Activated T-cell treated with anti-CD3 and anti-CD28 coated beads, Interleukin-2, amount 50 U/mL, for 4 hours (primary cell): ENCODE data around the gene CTSS. TPM values are rescaled to one million over a fixed set of nuclear protein-coding genes. Genes with fewer than 3 reads are reported as not detected.
"Not testable (repeated sequence)": the region's sequence is repeated elsewhere in the genome, so short reads cannot be mapped to it uniquely, and the experiment has no call there.

Source experiments
- ATAC-seq, 2 donors: fragments of 200-7000 bp; cut with Tn5 transposase; one replicate each; pipeline ENCODE4 v1.10.0; 2021
- DNase-seq: peaks from one replicate; pipeline ENCODE4 v3.0.0-alpha.2; 2020
- H3K27me3 Mint-ChIP-seq: one replicate; pipeline ENCODE4 v1.8.0; 2021; ENCODE audit warnings: low read depth, mixed read lengths
- H3K36me3 Mint-ChIP-seq: one replicate; pipeline ENCODE4 v1.8.0; 2022; ENCODE audit warnings: mixed read lengths; ENCODE audit not compliant: insufficient read depth
- H3K4me1 Mint-ChIP-seq: one replicate; pipeline ENCODE4 v1.8.0; 2021; ENCODE audit warnings: low read depth, mixed read lengths
- H3K4me3 Mint-ChIP-seq: one replicate; pipeline ENCODE4 v1.8.0; 2021; ENCODE audit warnings: mild to moderate bottlenecking, moderate library complexity, mixed read lengths
- H3K9me3 Mint-ChIP-seq: one replicate; pipeline ENCODE4 v1.8.0; 2021; ENCODE audit warnings: mixed read lengths
- total RNA-seq, 3 donors: library from RNA; stranded (reverse); gene quantifications; one replicate each; pipeline ENCODE4 v1.2.1, GENCODE V29; 2021

Gene CTSS
- total RNA-seq, 3 donors from 2014 or later: 37.3 to 41.2 (median 37.4) TPM

- Mint-ChIP-seq H3K36me3 (peaks cover 9% of the 10 kb centered on the region), H3K27me3 (no peaks in the 10 kb centered on the region), H3K4me1 (no peaks in the 10 kb centered on the region), H3K9me3 (no peaks in the 10 kb centered on the region), H3K4me3 (no peak overlapping the region)
- no peak for ATAC-seq
- DNase-seq: no peak
Observed at GRCh38 chr1:150791585-150791984, 26.0 kb upstream of the CTSS start.

- DNase-seq (no peak), ATAC-seq (no peak)
- Mint-ChIP-seq H3K9me3 (no peaks in the 10 kb centered on the region), H3K4me1 (no peaks in the 10 kb centered on the region), H3K4me3 (no peak overlapping the region), H3K36me3 (no peaks in the 10 kb centered on the region), H3K27me3 (no peaks in the 10 kb centered on the region)
Observed at GRCh38 chr1:150789396-150789795, 23.8 kb upstream of the CTSS start.

GRCh38 chr1:150788946-150789345, 23.4 kb upstream of the CTSS start:
- no peak for ATAC-seq
- no peak for DNase-seq
- H3K4me1 Mint-ChIP-seq: no peaks in the 10 kb centered on the region
- no peaks in the 10 kb centered on the region for H3K9me3 Mint-ChIP-seq
- H3K27me3 Mint-ChIP-seq: no peaks in the 10 kb centered on the region
- H3K4me3 Mint-ChIP-seq: no peak overlapping the region
- no peaks in the 10 kb centered on the region for H3K36me3 Mint-ChIP-seq

GRCh38 chr1:150787455-150787854, 21.9 kb upstream of the CTSS start:
- DNase-seq (no peak), ATAC-seq (no peak)
- Mint-ChIP-seq H3K4me3 (no peak overlapping the region), H3K4me1 (no peaks in the 10 kb centered on the region), H3K27me3 (no peaks in the 10 kb centered on the region), H3K9me3 (no peaks in the 10 kb centered on the region), H3K36me3 (no peaks in the 10 kb centered on the region)

DNA sequence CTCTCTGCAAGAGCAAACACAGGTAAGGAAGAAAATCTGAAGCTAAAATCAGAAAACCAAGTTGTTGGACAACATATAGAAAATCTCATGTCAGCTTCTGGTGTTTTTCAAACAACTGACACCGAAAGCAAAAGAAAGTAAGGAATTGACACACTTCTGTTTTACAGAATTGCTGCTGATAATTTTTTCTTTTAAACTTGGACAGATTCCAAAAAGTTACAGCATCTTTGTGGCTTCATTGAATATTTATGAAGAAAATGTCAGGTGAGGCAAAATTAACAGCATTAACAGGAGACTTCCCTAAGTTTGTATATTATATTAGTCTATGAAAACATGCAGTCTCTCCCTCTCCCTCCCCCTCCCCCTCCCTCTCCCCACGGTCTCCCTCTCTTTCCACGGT, 14.9 kb upstream of the CTSS start:
- Mint-ChIP-seq H3K4me1 (peaks cover 6% of the 10 kb centered on the region), H3K27me3 (no peaks in the 10 kb centered on the region), H3K4me3 (no peak overlapping the region), H3K9me3 (no peaks in the 10 kb centered on the region), H3K36me3 (peaks cover 1% of the 10 kb centered on the region)
- ATAC-seq (no peak), DNase-seq (no peak)

DNA sequence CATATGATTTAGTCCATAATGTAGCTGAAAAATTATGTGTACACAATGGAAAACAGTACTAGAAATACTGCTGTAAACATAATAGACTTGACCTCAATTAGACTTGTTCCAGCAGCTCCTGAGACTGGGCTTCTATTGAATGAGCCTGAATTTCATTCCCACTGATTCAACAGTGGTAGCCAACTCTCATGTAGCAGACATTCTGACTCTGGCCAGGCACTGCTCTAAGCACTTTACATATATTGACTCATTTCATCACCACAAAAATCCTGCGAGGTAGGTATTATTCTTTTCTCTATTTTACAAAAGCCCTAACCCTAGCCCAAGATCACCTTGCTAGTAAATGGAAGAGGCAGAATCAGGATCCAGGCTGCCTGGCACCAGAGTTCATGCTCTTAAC, 12.8 kb upstream of the CTSS start:
- Mint-ChIP-seq H3K36me3 (peaks cover 1% of the 10 kb centered on the region), H3K4me1 (peaks cover 6% of the 10 kb centered on the region), H3K9me3 (no peaks in the 10 kb centered on the region), H3K27me3 (no peaks in the 10 kb centered on the region), H3K4me3 (no peak overlapping the region)
- ATAC-seq: no peak
- DNase-seq: no peak

DNA sequence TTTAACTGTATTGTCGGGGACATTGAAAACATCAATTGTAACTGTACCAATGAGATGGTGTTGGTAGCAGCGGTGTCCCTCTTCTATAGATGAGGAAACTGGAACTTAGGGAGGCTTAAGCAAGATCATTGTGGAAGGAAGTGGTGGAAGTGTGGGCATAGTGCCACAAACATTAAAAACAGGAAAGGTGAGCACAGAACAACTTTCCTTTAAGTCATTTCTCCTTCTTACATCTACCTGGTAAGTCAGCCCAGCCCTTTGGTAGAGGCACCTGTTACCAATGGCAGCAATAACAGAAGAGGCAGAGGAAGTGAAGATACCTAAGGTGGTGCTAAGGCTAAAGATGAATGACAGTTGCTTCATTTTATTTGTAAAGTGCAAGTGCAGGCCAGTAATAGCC, 12.0 kb upstream of the CTSS start:
- Mint-ChIP-seq H3K9me3 (no peaks in the 10 kb centered on the region), H3K27me3 (no peaks in the 10 kb centered on the region), H3K4me1 (peaks cover 6% of the 10 kb centered on the region), H3K36me3 (peaks cover 1% of the 10 kb centered on the region), H3K4me3 (no peak overlapping the region)
- ATAC-seq: no peak
- no peak for DNase-seq

- not testable (repeated sequence) for ATAC-seq, H3K4me3 Mint-ChIP-seq
- peaks cover 12% of the 10 kb centered on the region for H3K4me1 Mint-ChIP-seq
Observed at GRCh38 chr1:150775931-150776505, 10.4 kb upstream of the CTSS start.

DNA sequence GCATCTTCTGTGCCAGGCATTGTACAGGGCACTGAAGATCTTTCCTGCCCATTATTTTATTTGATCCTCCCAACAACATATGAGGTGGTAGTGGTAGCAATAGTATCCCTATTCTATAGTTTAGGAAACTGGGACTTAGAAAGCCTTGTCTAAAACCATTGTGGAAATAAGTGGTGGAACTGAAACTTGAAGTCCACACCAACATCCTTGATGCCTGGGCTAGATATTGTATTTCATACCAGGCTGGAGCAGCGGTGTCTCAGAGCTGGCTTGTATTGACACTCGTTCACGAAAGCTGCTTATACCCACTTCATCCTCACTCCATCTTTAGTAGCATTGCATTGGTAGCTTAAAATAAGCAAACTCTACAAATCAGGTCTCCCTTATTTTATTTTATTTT, 9.7 kb upstream of the CTSS start:
- Mint-ChIP-seq H3K4me1 (peaks cover 19% of the 10 kb centered on the region), H3K27me3 (no peaks in the 10 kb centered on the region), H3K36me3 (peaks cover under 1% of the 10 kb centered on the region), H3K4me3 (no peak overlapping the region), H3K9me3 (no peaks in the 10 kb centered on the region)
- no peak for DNase-seq
- no peak for ATAC-seq

More at GRCh38 chr1:150775931-150776505, 10.4 kb upstream of the CTSS start:
- not testable (repeated sequence) for H3K9me3 Mint-ChIP-seq, H3K36me3 Mint-ChIP-seq, H3K27me3 Mint-ChIP-seq, DNase-seq

GRCh38 chr1:150772326-150772725, 6.7 kb upstream of the CTSS start:
- ATAC-seq: no peak
- H3K4me1 Mint-ChIP-seq: peaks cover 14% of the 10 kb centered on the region

DNA sequence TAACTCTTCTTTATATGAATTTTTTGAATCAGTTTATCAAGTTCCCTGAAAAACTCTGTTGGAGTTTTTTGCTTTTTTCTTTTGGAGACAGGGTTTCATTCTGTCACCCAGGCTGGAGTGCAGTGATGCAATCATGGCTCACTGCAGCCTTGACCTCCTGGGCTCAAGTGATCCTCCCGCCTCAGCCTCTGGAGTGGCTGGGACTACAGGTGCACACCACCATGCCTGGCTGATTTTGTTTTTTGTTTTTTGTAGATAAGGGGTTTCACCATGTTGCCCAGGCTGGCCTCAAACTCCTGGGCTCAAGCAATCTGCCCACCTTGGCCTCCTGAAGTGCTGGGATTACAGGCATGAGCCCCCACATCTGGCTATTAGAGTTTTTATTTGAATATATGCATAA, 2.1 kb upstream of the CTSS start:
- H3K4me3 Mint-ChIP-seq, H3K9me3 Mint-ChIP-seq, H3K27me3 Mint-ChIP-seq, H3K36me3 Mint-ChIP-seq, ATAC-seq, DNase-seq: not testable (repeated sequence)
- H3K4me1 Mint-ChIP-seq: peaks cover 40% of the 10 kb centered on the region

More at GRCh38 chr1:150772326-150772725, 6.7 kb upstream of the CTSS start:
- Mint-ChIP-seq H3K9me3 (no peaks in the 10 kb centered on the region), H3K4me3 (no peak overlapping the region), H3K36me3 (no peaks in the 10 kb centered on the region), H3K27me3 (no peaks in the 10 kb centered on the region)
- no peak for DNase-seq

DNA sequence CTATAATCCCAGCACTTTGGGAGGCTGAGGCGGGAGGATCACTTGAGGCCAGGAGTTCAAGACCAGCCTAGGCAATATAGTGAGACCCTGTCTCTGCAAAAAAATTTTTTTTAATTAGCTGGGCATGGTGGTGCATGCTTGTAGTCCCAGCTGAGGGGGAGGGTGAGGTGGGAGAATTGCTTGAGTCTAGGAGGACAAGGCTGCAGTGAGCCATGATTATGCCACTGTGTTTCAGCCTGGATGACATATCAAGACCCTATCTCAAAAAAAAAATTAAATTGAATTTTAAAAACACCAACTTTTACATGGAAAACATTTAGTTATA, 361 bp upstream of the CTSS start:
- DNase-seq, H3K36me3 Mint-ChIP-seq, ATAC-seq, H3K27me3 Mint-ChIP-seq, H3K9me3 Mint-ChIP-seq: not testable (repeated sequence)
- Mint-ChIP-seq H3K4me1 (peaks cover 43% of the 10 kb centered on the region), H3K4me3 (peak overlapping the region; percentile 97)

DNA sequence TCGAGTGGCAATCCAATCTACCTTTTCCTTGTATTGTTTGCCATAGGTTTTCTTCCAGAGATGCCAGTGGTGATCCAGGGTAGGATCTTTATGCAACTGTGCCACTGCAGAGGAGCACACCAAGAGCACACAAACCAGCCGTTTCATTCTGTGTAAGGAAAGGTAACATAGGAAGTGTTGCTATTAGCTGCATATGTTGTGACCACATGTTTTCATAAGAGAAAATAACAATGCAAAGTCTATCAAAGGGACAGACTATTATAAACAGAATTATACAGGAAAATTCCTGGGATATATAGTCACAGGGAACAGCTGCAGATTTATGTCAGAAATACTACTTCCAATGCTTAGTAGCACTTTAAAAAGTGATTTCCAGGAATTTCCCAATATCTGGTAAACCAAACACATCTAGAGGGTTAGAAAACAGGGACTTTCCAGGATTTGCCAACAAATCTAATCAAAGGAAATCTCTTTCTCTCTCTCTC, 919 bp downstream of the CTSS start:
- no peak for ATAC-seq

GRCh38 chr1:150763018-150763417, 2.6 kb downstream of the CTSS start:
- peak overlapping the region; percentile 16 for H3K4me3 Mint-ChIP-seq
- H3K27me3 Mint-ChIP-seq: no peaks in the 10 kb centered on the region
- DNase-seq (no peak), ATAC-seq (no peak)
- H3K4me1 Mint-ChIP-seq: peaks cover 49% of the 10 kb centered on the region
- H3K9me3 Mint-ChIP-seq: no peaks in the 10 kb centered on the region
- peaks cover 20% of the 10 kb centered on the region for H3K36me3 Mint-ChIP-seq

More for the DNA sequence above, 919 bp downstream of the CTSS start:
- H3K4me1 Mint-ChIP-seq: peaks cover 46% of the 10 kb centered on the region
- no peak for DNase-seq
- H3K9me3 Mint-ChIP-seq: no peaks in the 10 kb centered on the region
- peak overlapping the region; percentile 97 for H3K4me3 Mint-ChIP-seq
- no peaks in the 10 kb centered on the region for H3K27me3 Mint-ChIP-seq
- peaks cover 17% of the 10 kb centered on the region for H3K36me3 Mint-ChIP-seq

DNA sequence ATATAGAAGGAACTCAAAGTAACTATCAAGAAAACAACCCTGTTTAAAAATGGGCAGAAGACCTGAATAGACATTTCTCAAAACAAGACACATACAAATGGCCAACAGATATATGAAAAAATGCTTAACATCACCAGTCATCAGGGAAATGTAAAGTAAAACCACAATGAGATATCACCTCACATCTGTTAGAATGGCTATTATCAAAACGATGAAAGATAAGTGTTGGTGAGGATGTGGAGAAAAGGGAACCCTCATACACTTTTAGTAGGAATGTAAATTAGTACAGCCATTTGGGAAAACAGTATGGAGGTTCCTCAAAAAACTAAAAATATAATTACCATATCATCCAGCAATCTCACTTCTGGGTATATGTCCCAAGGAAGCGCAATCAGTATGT, 3.0 kb downstream of the CTSS start:
- ATAC-seq (no peak), DNase-seq (no peak)
- Mint-ChIP-seq H3K4me3 (peak overlapping the region; percentile 16), H3K36me3 (peaks cover 22% of the 10 kb centered on the region), H3K9me3 (no peaks in the 10 kb centered on the region), H3K4me1 (peaks cover 49% of the 10 kb centered on the region), H3K27me3 (no peaks in the 10 kb centered on the region)

- Mint-ChIP-seq H3K36me3 (peaks cover 27% of the 10 kb centered on the region), H3K27me3 (no peaks in the 10 kb centered on the region), H3K4me3 (no peak overlapping the region), H3K9me3 (no peaks in the 10 kb centered on the region), H3K4me1 (peaks cover 49% of the 10 kb centered on the region)
- DNase-seq: no peak
- ATAC-seq: no peak
Observed at GRCh38 chr1:150761801-150762200, 3.8 kb downstream of the CTSS start.
